ENCODE results near the gene MAML2. TPM values are rescaled to one million over a fixed set of nuclear protein-coding genes. Genes with fewer than 3 reads are reported as not detected.

The MAML2 gene
- total RNA-seq, 4 donors from 2014 or later, result 17.6 to 31.6 (median 25.8) TPM

GRCh38 chr11:96316869-96317268, 26.1 kb downstream of the MAML2 start:
- TF ChIP-seq POLR2A (IDR thresholded peaks at IDR 0.05), result no peak
- intact Hi-C loops (cut with DNase I; ENCODE audit: low total_unique reads), result no loop called here
- WGBS, 2 donors, result 15 to 35% methylated on average over 3 of the region's 3 CpGs
- H3K4me3 ChIP-seq (ENCODE audit: low read depth, poor library complexity, severe bottlenecking), result no peak overlapping the region
- no peak for DNase-seq (ENCODE audit: low spot score in 2 of 2)

GRCh38 chr11:96315476-96315875, 27.5 kb downstream of the MAML2 start:
- intact Hi-C loops (cut with DNase I; ENCODE audit: low total_unique reads), result no loop called here
- H3K4me3 ChIP-seq (ENCODE audit: low read depth, poor library complexity, severe bottlenecking), result no peak overlapping the region
- 40 to 52% methylated on average over 1 of the region's 1 CpG for WGBS, 2 donors
- DNase-seq (ENCODE audit: low spot score in 2 of 2), result no peak
- no peak for TF ChIP-seq CTCF (IDR thresholded peaks at IDR 0.05)
- TF ChIP-seq POLR2A (IDR thresholded peaks at IDR 0.05), result no peak

- 29 to 36% methylated on average over 4 of the region's 4 CpGs for WGBS, 2 donors
- intact Hi-C loops (cut with DNase I; ENCODE audit: low total_unique reads), result no loop called here
- TF ChIP-seq CTCF (IDR thresholded peaks at IDR 0.05), result no peak
- TF ChIP-seq POLR2A (IDR thresholded peaks at IDR 0.05), result no peak
- DNase-seq (ENCODE audit: low spot score in 2 of 2), result no peak
- no peak overlapping the region for H3K4me3 ChIP-seq (ENCODE audit: low read depth, poor library complexity, severe bottlenecking)
Measured at GRCh38 chr11:96314326-96315020, 28.5 kb downstream of the MAML2 start.

GRCh38 chr11:96313163-96313562, 29.8 kb downstream of the MAML2 start:
- DNase-seq (ENCODE audit: low spot score in 2 of 2), result no peak
- intact Hi-C loops (cut with DNase I; ENCODE audit: low total_unique reads), result no loop called here
- 78 to 84% methylated on average over 6 of the region's 6 CpGs for WGBS, 2 donors
- H3K4me3 ChIP-seq (ENCODE audit: low read depth, poor library complexity, severe bottlenecking), result no peak overlapping the region
- no peak for TF ChIP-seq CTCF (IDR thresholded peaks at IDR 0.05)
- TF ChIP-seq POLR2A (IDR thresholded peaks at IDR 0.05), result no peak

- no peak overlapping the region for H3K4me3 ChIP-seq (ENCODE audit: low read depth, poor library complexity, severe bottlenecking)
- no peak for TF ChIP-seq CTCF (IDR thresholded peaks at IDR 0.05)
- TF ChIP-seq POLR2A (IDR thresholded peaks at IDR 0.05), result no peak
- no peak for DNase-seq (ENCODE audit: low spot score in 2 of 2)
- intact Hi-C loops (cut with DNase I; ENCODE audit: low total_unique reads), result no loop called here
- WGBS, 2 donors, result 41 to 44% methylated on average over 2 of the region's 2 CpGs
Measured at GRCh38 chr11:96311120-96311568, 31.9 kb downstream of the MAML2 start.

- no peak overlapping the region for H3K4me3 ChIP-seq (ENCODE audit: low read depth, poor library complexity, severe bottlenecking)
- TF ChIP-seq CTCF (IDR thresholded peaks at IDR 0.05) (no peak), POLR2A (IDR thresholded peaks at IDR 0.05) (no peak)
- 70 to 76% methylated on average over 1 of the region's 1 CpG for WGBS, 2 donors
- DNase-seq (ENCODE audit: low spot score in 2 of 2), result no peak
- intact Hi-C loops (cut with DNase I; ENCODE audit: low total_unique reads), result no loop called here
Measured at GRCh38 chr11:96310236-96310635, 32.8 kb downstream of the MAML2 start.
